ENCODE results near the gene RXRA.

Gene RXRA

DNA sequence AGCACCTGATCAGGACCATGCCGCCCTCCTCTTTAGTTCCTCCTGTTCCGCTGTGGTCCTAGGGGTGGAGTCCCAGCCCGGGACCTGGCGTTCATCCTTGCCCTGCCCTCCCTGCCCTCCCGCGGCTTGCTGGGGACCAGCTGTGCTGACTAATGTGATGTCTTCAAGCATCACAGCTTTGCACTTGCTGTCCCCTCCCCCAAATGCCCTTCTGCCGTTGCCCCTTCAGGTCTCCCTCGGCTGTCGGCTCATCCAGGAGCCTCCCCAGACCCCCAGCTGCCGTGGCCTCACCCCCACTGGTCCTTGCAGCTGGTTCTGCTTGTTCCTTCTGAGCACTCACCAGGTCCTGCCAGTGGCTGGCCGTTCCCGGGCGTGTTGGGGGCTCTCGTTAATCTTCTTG, 19.9 kb downstream of the RXRA start:
- DNase-seq (ENCODE audit: insufficient read length, low spot score) (no peak), FAIRE-seq (no peak)
- TF ChIP-seq SPI1 (IDR thresholded peaks at IDR 0.05; ENCODE audit: low read depth, low read length) = no peak
- TF ChIP-seq TAF1 (IDR thresholded peaks at IDR 0.05; ENCODE audit: low read depth, low read length) = no peak
- TF ChIP-seq POU2F2 (IDR thresholded peaks at IDR 0.05; ENCODE audit: low read depth, low read length) = no peak
- TF ChIP-seq POLR2AphosphoS5 (IDR thresholded peaks at IDR 0.05; ENCODE audit: low read depth, low read length) = no peak
- TF ChIP-seq POLR2A (IDR thresholded peaks at IDR 0.05; ENCODE audit: low read depth, low read length) = no peak
- no peak for TF ChIP-seq PAX5 (IDR thresholded peaks at IDR 0.05; ENCODE audit: insufficient read depth, low read length, severe bottlenecking)

DNA sequence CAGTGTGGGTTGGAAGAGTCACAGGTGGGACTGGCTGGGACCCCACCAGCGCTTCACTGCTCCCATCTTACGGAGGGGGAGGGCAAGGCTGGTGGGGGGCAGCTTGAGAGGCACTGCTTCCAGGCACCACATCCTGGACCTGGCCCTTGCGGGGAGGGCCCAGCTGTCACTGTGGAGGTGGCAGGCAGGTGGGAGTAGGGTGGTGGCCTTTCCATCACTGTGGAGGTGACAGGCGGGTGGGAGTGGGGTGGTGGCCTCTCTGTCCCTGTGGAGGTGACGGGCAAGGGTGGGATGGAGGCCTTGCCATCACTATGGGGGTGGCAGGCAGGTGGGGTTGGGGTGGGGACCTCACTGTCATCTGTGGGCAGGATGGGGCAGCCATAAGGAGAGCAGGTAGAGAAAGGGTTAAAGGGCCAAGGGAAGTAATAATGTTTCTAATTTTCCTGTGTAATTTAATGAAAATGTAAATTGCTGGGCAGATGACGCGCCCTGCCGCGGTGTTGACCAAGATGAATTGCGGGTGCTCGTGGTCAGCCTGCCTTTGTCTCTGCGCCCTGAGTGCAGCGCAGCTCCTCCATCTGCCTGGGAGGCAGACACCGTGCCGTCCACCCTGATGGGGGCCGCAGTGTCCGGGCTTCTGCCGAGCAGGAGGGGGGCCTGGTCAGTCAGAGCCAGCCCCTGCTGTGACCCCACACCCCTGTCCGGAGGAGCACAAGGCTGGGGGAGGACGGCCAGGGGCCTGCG, 20.8 kb downstream of the RXRA start:
- DNase-seq (ENCODE audit: insufficient read length, low spot score) (no peak), FAIRE-seq (no peak)
- no peak for TF ChIP-seq POLR2A (IDR thresholded peaks at IDR 0.05; ENCODE audit: low read depth, low read length)
- no peak for TF ChIP-seq TAF1 (IDR thresholded peaks at IDR 0.05; ENCODE audit: low read depth, low read length)
- no peak for TF ChIP-seq POLR2AphosphoS5 (IDR thresholded peaks at IDR 0.05; ENCODE audit: low read depth, low read length)
- no peak for TF ChIP-seq SPI1 (IDR thresholded peaks at IDR 0.05; ENCODE audit: low read depth, low read length)
- TF ChIP-seq PAX5 (IDR thresholded peaks at IDR 0.05; ENCODE audit: insufficient read depth, low read length, severe bottlenecking) = no peak
- no peak for TF ChIP-seq POU2F2 (IDR thresholded peaks at IDR 0.05; ENCODE audit: low read depth, low read length)

- FAIRE-seq (no peak), DNase-seq (ENCODE audit: insufficient read length, low spot score) (no peak)
Measured at GRCh38 chr9:134347996-134348395, 21.7 kb downstream of the RXRA start.

DNA sequence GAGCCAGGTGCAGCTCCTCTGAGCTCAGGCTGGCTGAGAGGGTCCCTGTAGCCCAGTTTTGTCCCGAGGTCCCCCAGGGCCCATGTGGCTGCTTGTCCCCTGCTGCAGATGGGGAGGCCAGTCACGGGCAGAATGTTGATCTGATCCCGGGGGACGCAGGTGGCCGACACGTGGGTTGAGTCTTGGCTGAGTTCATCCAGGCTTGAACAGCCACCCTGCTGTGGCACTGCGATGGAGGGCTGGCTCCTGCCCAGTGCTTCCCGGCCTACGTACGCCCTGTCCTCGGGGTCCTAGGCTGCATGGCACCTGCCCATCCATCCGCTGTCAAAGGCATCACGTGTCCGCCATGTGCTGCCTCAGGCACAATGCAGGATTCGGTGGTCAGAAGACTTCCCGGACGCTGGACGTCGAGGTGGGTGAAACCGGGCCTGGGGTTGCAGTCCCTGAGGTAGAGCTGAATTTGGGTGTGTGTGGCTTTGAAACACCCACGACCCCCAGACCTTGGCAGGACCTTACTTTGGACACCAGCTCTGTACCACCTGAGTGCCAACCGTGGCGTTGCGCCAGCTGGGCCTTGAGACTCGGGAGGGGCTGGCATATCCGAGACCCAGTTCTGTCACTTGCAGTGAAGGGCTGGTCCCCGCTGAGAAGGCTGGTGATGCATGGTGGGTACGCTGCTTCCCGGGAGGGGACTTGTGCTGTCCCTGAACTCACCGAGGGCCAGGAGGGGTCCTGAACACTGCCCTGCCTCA, 22.3 kb downstream of the RXRA start:
- TF ChIP-seq POU2F2 (IDR thresholded peaks at IDR 0.05; ENCODE audit: low read depth, low read length) = no peak
- FAIRE-seq (no peak), DNase-seq (ENCODE audit: insufficient read length, low spot score) (no peak)

More at GRCh38 chr9:134347996-134348395, 21.7 kb downstream of the RXRA start:
- TF ChIP-seq PAX5 (IDR thresholded peaks at IDR 0.05; ENCODE audit: insufficient read depth, low read length, severe bottlenecking) (no peak), POLR2AphosphoS5 (IDR thresholded peaks at IDR 0.05; ENCODE audit: low read depth, low read length) (no peak), TAF1 (IDR thresholded peaks at IDR 0.05; ENCODE audit: low read depth, low read length) (no peak), SPI1 (IDR thresholded peaks at IDR 0.05; ENCODE audit: low read depth, low read length) (no peak), POU2F2 (IDR thresholded peaks at IDR 0.05; ENCODE audit: low read depth, low read length) (no peak)

- no peak for DNase-seq (ENCODE audit: insufficient read length, low spot score)
- TF ChIP-seq TAF1 (IDR thresholded peaks at IDR 0.05; ENCODE audit: low read depth, low read length) = no peak
- no peak for TF ChIP-seq PAX5 (IDR thresholded peaks at IDR 0.05; ENCODE audit: insufficient read depth, low read length, severe bottlenecking)
- TF ChIP-seq POLR2A (IDR thresholded peaks at IDR 0.05; ENCODE audit: low read depth, low read length) = no peak
- no peak for TF ChIP-seq POU2F2 (IDR thresholded peaks at IDR 0.05; ENCODE audit: low read depth, low read length)
- TF ChIP-seq POLR2AphosphoS5 (IDR thresholded peaks at IDR 0.05; ENCODE audit: low read depth, low read length) = no peak
- TF ChIP-seq SPI1 (IDR thresholded peaks at IDR 0.05; ENCODE audit: low read depth, low read length) = no peak
- FAIRE-seq = no peak
Measured at GRCh38 chr9:134349936-134350335, 23.7 kb downstream of the RXRA start.

DNA sequence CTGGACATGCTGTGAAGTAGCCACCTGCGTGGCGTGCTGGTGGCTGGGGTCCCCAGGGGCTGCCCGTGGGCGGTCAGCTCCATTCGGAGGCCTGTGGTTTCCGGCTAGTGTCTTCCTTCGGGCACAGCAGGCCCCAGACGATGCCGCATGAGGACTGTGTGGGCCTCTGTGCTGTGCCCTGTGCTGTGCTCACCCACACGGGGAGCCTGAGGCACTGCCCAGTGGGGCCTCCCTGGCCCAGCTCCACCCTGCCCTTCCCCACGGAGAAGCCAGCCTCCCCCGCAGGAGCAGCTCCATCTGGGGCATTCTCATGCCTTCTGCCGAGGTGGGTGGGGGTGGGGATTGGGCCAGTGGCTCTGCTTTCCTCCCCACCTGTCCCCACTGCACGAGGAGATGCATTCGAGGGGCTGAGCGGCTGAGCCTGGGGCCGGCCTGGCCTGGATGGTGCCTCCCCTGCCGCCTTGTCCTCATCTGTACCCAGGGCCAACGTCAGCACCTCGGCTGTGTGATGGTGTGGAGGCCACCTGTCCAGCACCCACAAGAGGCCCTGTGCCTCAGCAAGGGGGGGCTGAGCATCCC, 24.2 kb downstream of the RXRA start:
- no peak for DNase-seq (ENCODE audit: insufficient read length, low spot score)
- TF ChIP-seq PAX5 (IDR thresholded peaks at IDR 0.05; ENCODE audit: insufficient read depth, low read length, severe bottlenecking) = no peak
- TF ChIP-seq SPI1 (IDR thresholded peaks at IDR 0.05; ENCODE audit: low read depth, low read length) = no peak
- no peak for TF ChIP-seq POU2F2 (IDR thresholded peaks at IDR 0.05; ENCODE audit: low read depth, low read length)
- no peak for TF ChIP-seq POLR2AphosphoS5 (IDR thresholded peaks at IDR 0.05; ENCODE audit: low read depth, low read length)
- no peak for FAIRE-seq

- no peak for TF ChIP-seq POU2F2 (IDR thresholded peaks at IDR 0.05; ENCODE audit: low read depth, low read length)
- TF ChIP-seq POLR2AphosphoS5 (IDR thresholded peaks at IDR 0.05; ENCODE audit: low read depth, low read length) = no peak
- TF ChIP-seq PAX5 (IDR thresholded peaks at IDR 0.05; ENCODE audit: insufficient read depth, low read length, severe bottlenecking) = no peak
- no peak for TF ChIP-seq POLR2A (IDR thresholded peaks at IDR 0.05; ENCODE audit: low read depth, low read length)
- no peak for TF ChIP-seq SPI1 (IDR thresholded peaks at IDR 0.05; ENCODE audit: low read depth, low read length)
- no peak for TF ChIP-seq TAF1 (IDR thresholded peaks at IDR 0.05; ENCODE audit: low read depth, low read length)
- FAIRE-seq (no peak), DNase-seq (ENCODE audit: insufficient read length, low spot score) (no peak)
Measured at GRCh38 chr9:134351606-134352176, 25.4 kb downstream of the RXRA start.

GRCh38 chr9:134352247-134352933, 26.1 kb downstream of the RXRA start:
- no peak for TF ChIP-seq TAF1 (IDR thresholded peaks at IDR 0.05; ENCODE audit: low read depth, low read length)
- TF ChIP-seq POLR2A (IDR thresholded peaks at IDR 0.05; ENCODE audit: low read depth, low read length) = no peak
- TF ChIP-seq PAX5 (IDR thresholded peaks at IDR 0.05; ENCODE audit: insufficient read depth, low read length, severe bottlenecking) = no peak
- no peak for TF ChIP-seq POLR2AphosphoS5 (IDR thresholded peaks at IDR 0.05; ENCODE audit: low read depth, low read length)
- no peak for TF ChIP-seq SPI1 (IDR thresholded peaks at IDR 0.05; ENCODE audit: low read depth, low read length)
- no peak for TF ChIP-seq POU2F2 (IDR thresholded peaks at IDR 0.05; ENCODE audit: low read depth, low read length)
- DNase-seq (ENCODE audit: insufficient read length, low spot score) (no peak), FAIRE-seq (no peak)

- TF ChIP-seq POU2F2 (IDR thresholded peaks at IDR 0.05; ENCODE audit: low read depth, low read length) (no peak), POLR2AphosphoS5 (IDR thresholded peaks at IDR 0.05; ENCODE audit: low read depth, low read length) (no peak), PAX5 (IDR thresholded peaks at IDR 0.05; ENCODE audit: insufficient read depth, low read length, severe bottlenecking) (no peak), SPI1 (IDR thresholded peaks at IDR 0.05; ENCODE audit: low read depth, low read length) (no peak), POLR2A (IDR thresholded peaks at IDR 0.05; ENCODE audit: low read depth, low read length) (no peak), TAF1 (IDR thresholded peaks at IDR 0.05; ENCODE audit: low read depth, low read length) (no peak)
- DNase-seq (ENCODE audit: insufficient read length, low spot score) = no peak
- FAIRE-seq = no peak
Measured at GRCh38 chr9:134353539-134353938, 27.3 kb downstream of the RXRA start.

All from GM12891 (cell line).